HL-60 (cell line): ENCODE results near the gene SAFB2.

Experiments used
- DNase-seq, 2 experiments: peaks; one replicate each; pipeline ENCODE4 v3.0.0-alpha.2; 2010 to 2020; ENCODE audit warnings: low read depth in 1 of 2, low spot score in 1 of 2
- H3K27ac ChIP-seq: fragments of 250-450 bp; sonication (Bioruptor Pico); replicated peaks from 2 replicates; pipeline ENCODE4 v1.5.1; 2020; ENCODE audit warnings: mild to moderate bottlenecking, moderate library complexity
- H3K27me3 ChIP-seq: fragments of 250-450 bp; sonication (Bioruptor Pico); 2 replicates; pipeline ENCODE4 v1.5.1; 2021; ENCODE audit warnings: mild to moderate bottlenecking, moderate library complexity; ENCODE audit not compliant: insufficient read depth, poor library complexity, severe bottlenecking
- H3K4me3 ChIP-seq: replicated peaks from 2 replicates; pipeline ENCODE4 v1.5.1; 2011; ENCODE audit warnings: mild to moderate bottlenecking, control low read depth, low read length; ENCODE audit not compliant: insufficient read depth
- CTCF ChIP-seq: IDR thresholded peaks from one replicate; pipeline ENCODE4 v1.5.1; 2011; ENCODE audit warnings: low read length, control low read depth, inconsistent platforms; ENCODE audit not compliant: insufficient read depth
- GABPA ChIP-seq: IDR thresholded peaks from 2 replicates; pipeline ENCODE4 v1.6.1; 2012; ENCODE audit warnings: low read depth
- POLR2AphosphoS5 ChIP-seq: IDR thresholded peaks from 2 replicates; pipeline ENCODE4 v1.6.1; 2012; ENCODE audit warnings: low read depth
- REST ChIP-seq: IDR thresholded peaks from 2 replicates; pipeline ENCODE4 v1.6.1; 2012; ENCODE audit warnings: low read depth; ENCODE audit not compliant: insufficient replicate concordance
- SPI1 ChIP-seq: IDR thresholded peaks from 2 replicates; pipeline ENCODE4 v1.6.1; 2012; ENCODE audit warnings: low read depth, mild to moderate bottlenecking, borderline replicate concordance

Gene SAFB2

GRCh38 chr19:5605362-5605761 lies 17.2 kb downstream of the SAFB2 start:
- Histone ChIP-seq H3K27ac (no peak overlapping the region), H3K4me3 (no peak overlapping the region), H3K27me3 (no peaks in the 10 kb centered on the region)
- TF ChIP-seq CTCF (no peak), SPI1 (no peak), POLR2AphosphoS5 (no peak), GABPA (no peak), REST (no peak)
- DNase-seq: no peak

- Histone ChIP-seq H3K27me3 (no peaks in the 10 kb centered on the region), H3K4me3 (no peak overlapping the region), H3K27ac (no peak overlapping the region)
- DNase-seq: no peak
- no peak for TF ChIP-seq REST
Measured at GRCh38 chr19:5603626-5604025, 18.9 kb downstream of the SAFB2 start.

- no peaks in the 10 kb centered on the region for H3K27me3 ChIP-seq
- no peak for DNase-seq
- no peak overlapping the region for H3K27ac ChIP-seq
- no peak overlapping the region for H3K4me3 ChIP-seq
- TF ChIP-seq REST (no peak), SPI1 (no peak)
Measured at GRCh38 chr19:5600797-5601196, 21.8 kb downstream of the SAFB2 start.

- no peak for TF ChIP-seq REST
- no peak for DNase-seq
- Histone ChIP-seq H3K27me3 (no peaks in the 10 kb centered on the region), H3K27ac (no peak overlapping the region), H3K4me3 (no peak overlapping the region)
Measured at GRCh38 chr19:5595745-5596144, 26.8 kb downstream of the SAFB2 start.
